GM23248 (cell line): ENCODE measurements around the gene RAB4A.

Experiments
- EZH2 ChIP-seq: fragments of 200-600 bp; sonication (generic); IDR thresholded peaks from 2 replicates; pipeline ENCODE4 v1.6.1; 2018; ENCODE audit warnings: antibody characterized with exemption, mild to moderate bottlenecking; ENCODE audit not compliant: insufficient read depth, poor library complexity, severe bottlenecking
- EZH2phosphoT487 ChIP-seq: fragments of 200-600 bp; sonication (generic); IDR thresholded peaks from 2 replicates; pipeline ENCODE4 v1.6.1; 2018; ENCODE audit warnings: antibody characterized with exemption, moderate library complexity, mild to moderate bottlenecking, low read depth; ENCODE audit not compliant: insufficient read depth

GRCh38 chr1:229248821-229249817 is 21.8 kb upstream of the RAB4A start:
- TF ChIP-seq EZH2 (no peak), EZH2phosphoT487 (no peak)
